ENCODE measurements around the gene PRKAR1A.
A peak's percentile ranks its signal among the peaks of the same experiment; 100 is the strongest.

The PRKAR1A gene

DNA sequence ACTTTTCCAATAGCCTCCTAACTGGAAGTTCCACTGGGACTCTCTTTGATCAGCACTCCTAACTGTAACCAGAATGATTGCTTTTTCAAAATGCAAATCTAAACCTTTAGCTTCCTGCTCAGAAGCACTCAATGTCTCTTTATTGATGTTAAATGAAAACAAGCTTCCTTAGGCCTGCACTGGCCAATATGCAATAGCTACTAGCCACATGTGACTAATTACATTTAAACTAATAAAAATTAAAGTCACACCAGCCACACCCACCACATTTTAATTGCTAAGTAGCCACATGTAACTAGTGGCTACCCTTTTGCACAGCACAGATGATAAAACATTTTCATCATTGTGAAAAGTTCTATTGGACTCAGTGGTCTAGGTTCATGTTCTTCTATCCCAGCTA lies 57.1 kb downstream of the PRKAR1A start:
- no peak overlapping the region for H3K4me3 ChIP-seq (ENCODE audit: low read length)
- TF ChIP-seq, protein P1, sequence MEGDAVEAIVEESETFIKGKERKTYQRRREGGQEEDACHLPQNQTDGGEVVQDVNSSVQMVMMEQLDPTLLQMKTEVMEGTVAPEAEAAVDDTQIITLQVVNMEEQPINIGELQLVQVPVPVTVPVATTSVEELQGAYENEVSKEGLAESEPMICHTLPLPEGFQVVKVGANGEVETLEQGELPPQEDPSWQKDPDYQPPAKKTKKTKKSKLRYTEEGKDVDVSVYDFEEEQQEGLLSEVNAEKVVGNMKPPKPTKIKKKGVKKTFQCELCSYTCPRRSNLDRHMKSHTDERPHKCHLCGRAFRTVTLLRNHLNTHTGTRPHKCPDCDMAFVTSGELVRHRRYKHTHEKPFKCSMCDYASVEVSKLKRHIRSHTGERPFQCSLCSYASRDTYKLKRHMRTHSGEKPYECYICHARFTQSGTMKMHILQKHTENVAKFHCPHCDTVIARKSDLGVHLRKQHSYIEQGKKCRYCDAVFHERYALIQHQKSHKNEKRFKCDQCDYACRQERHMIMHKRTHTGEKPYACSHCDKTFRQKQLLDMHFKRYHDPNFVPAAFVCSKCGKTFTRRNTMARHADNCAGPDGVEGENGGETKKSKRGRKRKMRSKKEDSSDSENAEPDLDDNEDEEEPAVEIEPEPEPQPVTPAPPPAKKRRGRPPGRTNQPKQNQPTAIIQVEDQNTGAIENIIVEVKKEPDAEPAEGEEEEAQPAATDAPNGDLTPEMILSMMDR (conservative IDR thresholded peaks at IDR 0.05; ENCODE audit: low read length): no peak
- DNase-seq (ENCODE audit: low read depth): no peak

DNA sequence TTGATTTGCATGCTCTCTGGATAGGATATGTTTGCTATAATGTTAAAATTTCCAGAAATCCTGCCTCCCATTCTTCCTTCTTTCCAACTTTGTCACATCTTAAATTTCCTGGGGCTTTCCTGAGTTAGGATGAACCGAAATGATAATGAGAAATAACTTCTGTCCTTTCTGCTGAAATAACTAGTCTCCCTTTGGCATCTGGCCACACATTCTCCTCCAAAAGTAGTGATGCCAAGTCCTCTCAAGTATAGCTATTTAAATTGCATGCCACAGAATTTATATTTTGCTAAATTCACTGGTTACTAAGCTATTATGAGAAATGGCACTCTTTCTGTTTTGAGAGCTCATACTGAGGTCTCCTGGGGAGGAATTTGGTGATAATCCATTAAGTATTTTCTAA lies 58.3 kb downstream of the PRKAR1A start:
- TF ChIP-seq, protein P1 (conservative IDR thresholded peaks at IDR 0.05; ENCODE audit: low read length): no peak
- peak; percentile 35 for DNase-seq (ENCODE audit: low read depth)
- no peak overlapping the region for H3K4me3 ChIP-seq (ENCODE audit: low read length)

DNA sequence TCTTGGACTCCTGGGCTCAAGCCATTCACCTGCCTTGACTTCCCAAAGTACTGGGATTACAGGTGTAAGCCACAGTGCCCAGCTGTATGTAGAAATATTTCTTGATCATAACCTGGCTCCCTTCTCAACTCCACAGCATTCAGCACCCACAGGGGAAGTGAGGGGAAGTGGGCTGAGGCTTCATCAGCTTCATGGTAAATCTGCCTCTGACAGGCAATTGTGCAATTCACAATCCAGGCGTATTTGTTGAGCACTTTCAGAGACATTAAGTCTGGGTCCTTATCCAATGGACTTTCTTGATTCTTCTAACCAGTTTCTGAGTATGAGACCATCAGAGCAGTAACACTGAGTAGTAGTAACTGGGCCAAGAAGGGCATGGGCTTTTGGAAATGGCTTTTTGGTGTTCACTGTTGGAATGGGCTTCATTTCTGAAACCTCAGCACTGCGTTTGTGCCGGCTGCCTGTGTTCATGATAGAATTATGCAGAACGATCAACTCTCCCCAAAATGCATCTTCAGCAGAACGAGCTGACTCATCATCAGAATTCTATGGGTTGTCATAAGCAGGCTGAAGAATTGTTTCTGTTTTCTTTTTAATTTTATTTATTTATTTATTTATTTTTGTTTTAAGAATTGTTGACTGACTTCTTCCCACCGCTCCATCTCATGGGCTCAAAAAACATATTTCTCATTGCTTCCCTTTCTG lies 60.1 kb downstream of the PRKAR1A start:
- TF ChIP-seq, protein P1 (conservative IDR thresholded peaks at IDR 0.05; ENCODE audit: low read length): no peak
- peak; percentile 53 for DNase-seq (ENCODE audit: low read depth)
- no peak overlapping the region for H3K4me3 ChIP-seq (ENCODE audit: low read length)

DNA sequence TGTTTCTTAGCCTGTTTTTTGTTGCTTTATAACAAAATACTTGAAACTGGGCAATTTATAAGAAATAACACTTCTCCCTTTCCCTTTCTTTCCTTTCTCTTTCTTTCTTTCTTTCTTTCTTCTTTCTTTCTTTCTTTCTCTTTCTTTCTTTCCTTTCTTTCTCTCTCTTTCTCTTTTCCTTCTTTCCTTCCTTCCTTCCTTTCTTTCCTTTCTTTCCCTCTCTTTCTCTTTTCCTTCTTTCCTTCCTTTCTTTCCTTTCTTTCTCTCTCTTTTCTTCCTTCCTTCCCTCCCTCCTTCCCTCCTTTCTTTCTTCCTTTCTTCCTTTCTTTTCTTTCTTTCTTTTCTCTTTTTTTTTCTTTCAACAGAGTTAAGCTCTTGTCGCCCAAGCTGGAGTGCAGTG lies 61.1 kb downstream of the PRKAR1A start:
- TF ChIP-seq, protein P1 (conservative IDR thresholded peaks at IDR 0.05; ENCODE audit: low read length): no peak
- no peak overlapping the region for H3K4me3 ChIP-seq (ENCODE audit: low read length)
- DNase-seq (ENCODE audit: low read depth): no peak

DNA sequence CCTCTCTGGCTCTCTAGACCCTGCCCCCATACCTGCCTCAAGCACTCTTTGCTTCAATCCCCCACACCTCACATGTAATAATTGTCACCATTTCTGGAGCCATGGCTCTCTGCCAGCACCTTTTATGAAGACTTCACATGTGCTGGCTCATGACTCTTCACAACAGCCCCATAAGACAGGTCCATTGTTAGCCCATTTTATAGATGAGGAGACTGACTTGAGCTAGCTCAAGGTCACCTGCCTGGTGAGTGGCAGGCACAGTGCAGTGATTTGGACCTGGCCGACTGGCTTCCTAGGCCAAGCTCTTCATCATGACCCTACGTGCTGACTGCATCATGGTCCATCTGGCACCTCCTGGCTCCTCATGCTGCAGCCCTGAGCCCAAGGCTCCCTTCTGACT lies 63.9 kb downstream of the PRKAR1A start:
- no peak for DNase-seq (ENCODE audit: low read depth)
- H3K4me3 ChIP-seq (ENCODE audit: low read length): no peak overlapping the region
- TF ChIP-seq, protein P1 (conservative IDR thresholded peaks at IDR 0.05; ENCODE audit: low read length): no peak

DNA sequence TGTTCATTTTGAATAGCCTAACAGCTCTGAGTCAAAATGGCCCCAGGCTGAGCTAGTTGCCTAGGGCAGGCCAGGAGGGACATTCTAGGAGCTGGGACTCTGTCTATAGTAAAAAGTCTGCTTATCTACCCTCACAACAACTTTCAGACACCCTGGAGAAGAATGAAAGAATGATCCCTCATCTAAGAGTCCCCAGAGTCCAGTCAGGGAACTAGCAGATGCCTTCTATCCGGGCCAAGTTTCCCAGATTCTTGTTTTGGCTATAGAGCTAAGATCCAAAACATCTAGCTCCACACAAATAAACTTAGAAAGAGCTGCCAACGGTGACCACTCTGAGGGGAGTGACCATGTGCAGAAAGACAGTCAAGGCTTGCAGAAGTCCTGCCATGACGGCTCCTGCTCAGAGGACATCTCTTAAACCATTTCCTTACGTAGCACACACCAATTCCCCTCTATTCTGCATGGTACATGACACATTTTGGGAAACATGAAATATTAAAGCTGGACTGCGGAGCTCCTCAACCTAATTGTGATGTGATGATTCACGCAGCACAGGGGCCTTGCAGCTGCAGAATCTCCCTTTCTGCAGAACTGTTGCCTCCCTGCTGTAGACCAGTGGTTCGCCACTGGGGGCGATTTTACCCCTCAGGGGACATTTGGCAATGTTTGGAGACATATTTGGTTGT lies 64.7 kb downstream of the PRKAR1A start:
- DNase-seq (ENCODE audit: low read depth): peak; percentile 91
- no peak overlapping the region for H3K4me3 ChIP-seq (ENCODE audit: low read length)
- TF ChIP-seq, protein P1 (conservative IDR thresholded peaks at IDR 0.05; ENCODE audit: low read length): peak; percentile 60

DNA sequence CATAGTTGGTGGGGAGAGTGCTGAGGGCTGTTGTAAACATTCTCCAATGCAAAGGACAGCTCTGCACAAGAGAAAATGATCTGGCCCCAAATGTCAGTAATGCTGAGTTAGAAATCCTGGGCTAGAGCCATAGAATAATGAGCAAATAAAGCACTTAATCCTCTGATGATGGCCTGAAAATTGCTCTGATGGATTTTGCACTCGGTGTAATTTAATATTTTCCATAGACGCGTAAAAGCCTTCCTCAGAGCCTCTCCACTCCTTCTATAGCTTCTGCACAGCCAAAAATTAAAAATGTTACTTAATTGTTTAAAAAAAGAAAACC lies 65.2 kb downstream of the PRKAR1A start:
- no peak for DNase-seq (ENCODE audit: low read depth)
- TF ChIP-seq, protein P1 (conservative IDR thresholded peaks at IDR 0.05; ENCODE audit: low read length): no peak
- no peak overlapping the region for H3K4me3 ChIP-seq (ENCODE audit: low read length)
